ENCODE measurements around the gene ADRA2B.

The ADRA2B gene

GRCh38 chr2:96146153-96146880 lies 29.9 kb upstream of the ADRA2B start:
- Histone ChIP-seq H3K9ac (peak overlapping the region; percentile 81 to 98 (median 91)), H3K4me3 (peak overlapping the region; percentile 71 to 98 (median 86)), H3K27ac (peak overlapping the region; percentile 85 to 94 (median 92)), H3K27me3 (no peaks in the 10 kb centered on the region), H3K4me1 (peaks cover 77 to 95% (median 88%) of the 10 kb centered on the region in 10 experiments), H3K36me3 (peaks cover 12 to 27% (median 24%) of the 10 kb centered on the region in 11 experiments; a peak in 20 of 22 replicates), H4K20me1 (peaks cover 16 to 38% (median 29%) of the 10 kb centered on the region in 11 experiments; a peak in 21 of 22 replicates), H3K4me2 (peak overlapping the region; percentile 81 to 99 (median 98)), H3K9me3 (replicated peaks in 1 of 11) (no peaks in the 10 kb centered on the region)
- TF ChIP-seq Cebpa-rat (IDR thresholded peaks at IDR 0.05): no peak

DNA sequence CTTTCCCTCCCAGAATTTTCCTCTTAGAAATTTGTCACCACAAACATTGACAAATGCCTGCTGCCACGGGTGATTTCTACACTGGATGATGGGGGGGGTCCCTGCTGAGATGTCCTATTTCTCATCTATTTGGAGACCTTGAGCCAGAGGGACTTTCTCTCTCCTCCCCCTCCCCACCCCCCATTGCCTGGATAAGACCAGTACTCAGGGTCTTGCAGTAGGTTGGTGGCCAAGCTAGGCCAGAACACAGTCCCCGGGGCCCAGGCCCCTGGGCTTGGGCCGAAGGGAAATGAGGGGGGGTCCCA lies 29.4 kb upstream of the ADRA2B start:
- Histone ChIP-seq H4K20me1 (peaks cover 16 to 43% (median 29%) of the 10 kb centered on the region in 11 experiments; a peak in 21 of 22 replicates), H3K36me3 (peaks cover 12 to 27% (median 24%) of the 10 kb centered on the region in 11 experiments; a peak in 20 of 22 replicates), H3K4me1 (peaks cover 78 to 96% (median 87%) of the 10 kb centered on the region in 10 experiments), H3K4me3 (peak overlapping the region; percentile 71 to 98 (median 86)), H3K27ac (peak overlapping the region; percentile 85 to 94 (median 92)), H3K27me3 (no peaks in the 10 kb centered on the region), H3K4me2 (peak overlapping the region; percentile 81 to 99 (median 98)), H3K9ac (peak overlapping the region; percentile 81 to 98 (median 91)), H3K9me3 (replicated peaks in 1 of 11) (no peaks in the 10 kb centered on the region)
- TF ChIP-seq Cebpa-rat (IDR thresholded peaks at IDR 0.05): no peak

DNA sequence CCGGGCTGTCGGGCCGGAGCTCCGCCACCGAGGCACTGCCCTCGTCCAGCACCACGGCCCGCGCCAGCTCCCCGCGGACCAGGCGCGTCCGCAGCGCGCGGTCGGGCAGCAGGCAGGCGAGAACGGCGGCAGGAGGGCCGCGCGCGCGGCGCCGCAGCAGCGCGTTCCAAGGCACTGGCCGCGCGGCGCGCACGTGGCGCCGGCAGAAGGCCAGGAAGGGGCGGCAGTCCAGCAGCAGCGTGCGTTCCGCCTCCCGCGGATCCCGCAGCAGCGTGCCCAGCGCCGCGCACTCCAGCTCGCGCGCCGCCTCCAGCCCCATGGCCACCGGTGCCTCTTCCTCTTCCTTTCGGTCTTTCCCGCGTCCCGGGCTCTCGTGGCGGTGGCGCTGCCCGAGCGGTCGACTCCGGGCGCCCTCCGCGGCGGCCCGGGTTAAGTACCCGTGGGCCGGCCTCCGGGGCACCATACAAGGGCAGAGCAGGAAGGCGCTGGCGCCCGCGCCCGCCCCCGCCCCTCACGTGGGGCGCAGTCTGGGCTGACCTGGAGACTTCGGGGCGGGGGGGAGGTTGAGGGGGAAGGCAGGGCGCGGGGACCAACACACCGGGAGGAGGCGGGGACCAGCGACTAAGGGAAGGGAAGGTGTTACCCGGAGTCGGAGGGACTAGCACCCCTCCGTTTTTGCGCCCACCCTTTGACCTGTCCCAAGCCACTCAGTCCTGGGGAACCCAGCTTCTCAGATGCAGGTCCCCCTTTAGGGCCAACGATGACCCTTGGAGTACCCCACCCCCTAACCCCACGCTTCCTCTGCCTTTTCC lies 28.9 kb upstream of the ADRA2B start, which contains the start of gene DUSP2:
TSS of gene DUSP2 (minus strand) at position 405 of the 812 bp plus-strand sequence. CDS start at position 319, 86 bp downstream.
- peak within 1 kb of the TSS; percentile 81 to 99 (median 98) for H3K4me2 ChIP-seq
- H3K9ac ChIP-seq: peak within 1 kb of the TSS; percentile 81 to 98 (median 91)
- H3K9me3 ChIP-seq (replicated peaks in 1 of 11): no peaks in the 10 kb centered on the region
- H3K4me3 ChIP-seq: peak within 1 kb of the TSS; percentile 71 to 98 (median 86)
- no peaks in the 10 kb centered on the region for H3K27me3 ChIP-seq
- peaks cover 12 to 27% (median 24%) of the 10 kb centered on the region in 11 experiments; a peak in 20 of 22 replicates for H3K36me3 ChIP-seq
- H4K20me1 ChIP-seq: peaks cover 16 to 43% (median 29%) of the 10 kb centered on the region in 11 experiments; a peak in 21 of 22 replicates
- H3K4me1 ChIP-seq: peaks cover 73 to 91% (median 84%) of the 10 kb centered on the region in 10 experiments
- TF ChIP-seq Cebpa-rat (IDR thresholded peaks at IDR 0.05): no peak
- H3K27ac ChIP-seq: peak within 1 kb of the TSS; percentile 85 to 94 (median 92)

DNA sequence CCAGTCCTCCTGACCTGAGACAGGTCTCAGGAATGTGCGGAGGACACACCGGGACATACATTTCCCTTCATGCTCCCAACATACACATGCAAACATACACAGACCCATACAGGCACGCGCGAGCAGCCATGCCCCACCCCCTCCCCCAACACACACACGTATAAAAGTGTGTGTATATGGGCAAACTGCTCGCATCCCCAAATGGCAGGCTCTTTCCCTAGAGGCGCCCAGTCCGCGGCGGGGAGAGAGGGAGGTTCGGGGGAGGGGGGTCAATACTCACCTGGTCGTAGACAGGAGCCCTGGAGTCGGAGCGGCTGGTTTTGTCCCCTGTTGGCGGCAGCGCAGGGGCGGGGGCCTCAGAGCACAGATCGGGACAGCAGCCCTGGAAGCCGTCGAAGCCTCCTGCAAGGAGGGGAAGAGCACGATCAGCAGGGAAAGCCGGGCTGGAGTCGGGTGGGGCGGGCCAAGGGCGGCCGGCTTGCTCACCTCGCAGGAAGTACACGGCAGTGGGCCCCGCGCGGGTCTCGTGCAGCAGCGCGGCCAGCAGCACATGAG lies 28.2 kb upstream of the ADRA2B start:
- H3K27ac ChIP-seq: peak overlapping the region; percentile 69 to 94 (median 92)
- peaks cover 16 to 43% (median 29%) of the 10 kb centered on the region in 11 experiments; a peak in 21 of 22 replicates for H4K20me1 ChIP-seq
- peak overlapping the region; percentile 81 to 99 (median 98) for H3K4me2 ChIP-seq
- H3K27me3 ChIP-seq: no peaks in the 10 kb centered on the region
- H3K4me3 ChIP-seq: peak overlapping the region; percentile 71 to 98 (median 86)
- peaks cover 66 to 84% (median 78%) of the 10 kb centered on the region in 10 experiments for H3K4me1 ChIP-seq
- H3K9me3 ChIP-seq (replicated peaks in 1 of 11): no peaks in the 10 kb centered on the region
- no peak for TF ChIP-seq Cebpa-rat (IDR thresholded peaks at IDR 0.05)
- H3K36me3 ChIP-seq: peaks cover 12 to 27% (median 24%) of the 10 kb centered on the region in 11 experiments; a peak in 20 of 22 replicates
- peak overlapping the region; percentile 81 to 98 (median 91) for H3K9ac ChIP-seq

- no peak for TF ChIP-seq Cebpa-rat (IDR thresholded peaks at IDR 0.05)
- H3K27me3 ChIP-seq: no peaks in the 10 kb centered on the region
- peak overlapping the region; percentile 81 to 99 (median 98) for H3K4me2 ChIP-seq
- peak overlapping the region; percentile 81 to 98 (median 91) for H3K9ac ChIP-seq
- H3K4me3 ChIP-seq: peak overlapping the region; percentile 71 to 98 (median 86)
- peaks cover 60 to 81% (median 73%) of the 10 kb centered on the region in 10 experiments for H3K4me1 ChIP-seq
- no peaks in the 10 kb centered on the region for H3K9me3 ChIP-seq (replicated peaks in 1 of 11)
- H3K27ac ChIP-seq: peak overlapping the region; percentile 69 to 94 (median 92); a peak in 19 of 22 replicates
- H4K20me1 ChIP-seq: peaks cover 16 to 43% (median 30%) of the 10 kb centered on the region in 11 experiments; a peak in 21 of 22 replicates
- peaks cover 12 to 27% (median 24%) of the 10 kb centered on the region in 11 experiments; a peak in 20 of 22 replicates for H3K36me3 ChIP-seq
Observed at GRCh38 chr2:96143848-96144480, 27.6 kb upstream of the ADRA2B start.

DNA sequence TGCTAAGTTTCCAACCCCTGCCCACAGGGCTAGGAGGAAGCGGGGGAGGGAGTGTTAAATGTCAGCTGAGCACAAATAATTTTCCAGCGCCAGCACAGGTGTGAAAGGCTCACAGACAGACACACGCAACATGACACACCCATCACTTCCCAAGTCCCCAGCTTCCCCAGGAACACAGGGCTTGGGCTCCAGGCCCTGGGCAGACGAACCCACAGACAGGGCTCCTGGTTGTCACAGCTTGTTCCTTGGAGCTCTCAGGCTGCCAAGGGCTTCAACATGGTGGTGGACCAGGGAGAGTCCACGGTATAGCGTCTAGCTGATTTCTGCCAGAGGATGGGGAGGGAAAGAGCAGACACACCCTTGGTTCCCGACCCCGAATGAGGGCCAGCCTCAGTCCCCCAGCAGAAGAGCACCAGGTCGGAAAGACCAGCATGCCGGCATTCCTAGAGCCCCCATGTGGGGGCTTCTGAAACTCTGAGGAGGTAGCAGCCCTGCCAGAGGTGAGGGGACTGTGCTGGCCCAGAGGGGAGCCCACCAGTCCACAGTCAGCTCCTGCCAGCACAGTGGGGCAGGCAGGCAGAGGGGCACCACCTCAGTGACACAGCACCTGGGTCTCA lies 27.0 kb upstream of the ADRA2B start:
- Histone ChIP-seq H3K4me2 (peak overlapping the region; percentile 81 to 99 (median 98)), H3K27me3 (no peaks in the 10 kb centered on the region), H3K4me3 (peak overlapping the region; percentile 71 to 98 (median 86)), H3K9ac (peak overlapping the region; percentile 81 to 98 (median 91); a peak in 21 of 22 replicates), H3K36me3 (peaks cover 12 to 27% (median 24%) of the 10 kb centered on the region in 11 experiments; a peak in 20 of 22 replicates), H3K27ac (peak overlapping the region in 6 of 11 experiments; percentile 4 to 94 (median 33); a peak in 5 of 22 replicates), H4K20me1 (peaks cover 16 to 43% (median 30%) of the 10 kb centered on the region in 11 experiments; a peak in 21 of 22 replicates), H3K4me1 (peaks cover 54 to 74% (median 66%) of the 10 kb centered on the region in 10 experiments), H3K9me3 (replicated peaks in 1 of 11) (no peaks in the 10 kb centered on the region)
- TF ChIP-seq Cebpa-rat (IDR thresholded peaks at IDR 0.05): no peak

DNA sequence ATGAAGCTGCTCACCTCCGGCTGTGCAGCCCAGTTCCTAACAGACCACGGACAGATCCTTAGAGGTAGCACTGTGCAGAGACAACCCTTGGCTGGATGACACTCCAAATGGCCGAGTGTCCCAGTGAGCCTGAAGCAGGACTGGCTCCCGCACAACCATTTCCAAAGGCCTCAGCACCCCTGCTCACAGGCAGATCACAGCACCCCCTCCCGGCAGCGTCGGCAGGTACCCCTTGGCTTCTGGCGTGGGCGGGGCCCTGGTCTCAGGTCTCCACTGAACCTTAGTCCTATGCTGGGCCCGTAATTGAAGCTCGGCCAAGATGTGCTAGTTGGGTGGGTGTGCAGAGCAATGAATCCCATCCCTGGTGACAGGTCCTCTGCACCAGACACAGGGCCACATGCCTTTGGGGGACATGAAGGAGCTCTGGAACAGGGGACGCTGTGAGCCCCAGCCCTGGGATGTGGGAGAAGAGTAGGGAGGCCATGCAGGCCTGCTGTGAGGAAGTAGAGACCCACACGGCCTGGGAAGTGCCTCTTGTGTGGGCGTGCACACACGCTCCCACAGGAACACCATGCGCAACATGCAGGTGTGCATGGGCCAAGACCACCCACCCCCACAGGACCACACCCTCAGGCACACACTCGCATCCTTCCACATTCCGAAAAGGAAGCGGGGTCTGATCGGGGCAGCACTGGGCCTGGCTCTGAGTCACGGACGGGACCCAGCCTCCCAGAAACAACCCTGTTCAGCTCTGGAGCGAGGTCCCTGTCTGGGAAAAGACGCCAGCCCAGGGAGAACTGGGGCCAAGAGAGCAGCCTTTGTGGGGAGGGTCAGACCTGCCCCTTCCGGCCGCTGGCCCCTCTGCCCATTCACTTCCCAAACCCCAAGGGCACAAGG lies 26.1 kb upstream of the ADRA2B start:
- TF ChIP-seq Cebpa-rat (IDR thresholded peaks at IDR 0.05): no peak
- Histone ChIP-seq H4K20me1 (peaks cover 16 to 43% (median 31%) of the 10 kb centered on the region in 11 experiments; a peak in 21 of 22 replicates), H3K4me2 (peak overlapping the region; percentile 81 to 99 (median 98)), H3K4me1 (peaks cover 45 to 66% (median 59%) of the 10 kb centered on the region in 10 experiments), H3K9ac (peak overlapping the region in 7 of 11 experiments; percentile 86 to 98 (median 92); a peak in 12 of 22 replicates), H3K36me3 (peaks cover 12 to 27% (median 24%) of the 10 kb centered on the region in 11 experiments; a peak in 20 of 22 replicates), H3K27me3 (no peaks in the 10 kb centered on the region), H3K27ac (peak overlapping the region in 2 of 11 experiments; percentile 3 to 28; a peak in 1 of 22 replicates), H3K9me3 (replicated peaks in 1 of 11) (no peaks in the 10 kb centered on the region), H3K4me3 (peak overlapping the region in 9 of 10 experiments; percentile 71 to 98 (median 86); a peak in 13 of 20 replicates)

All from BLaER1 treated with 17β-estradiol and CSF1 and Interleukin-3, amounts not matched to agents 10 nM and 100 nM (cell line).